Osteoblast (primary cell): ENCODE data around the gene LRP5. TPM values are rescaled to one million over a fixed set of nuclear protein-coding genes. Genes with fewer than 3 reads are reported as not detected.

ENCODE experiments used
- DNase-seq: peaks from one replicate; pipeline ENCODE4 v3.0.0; 2011; ENCODE audit warnings: low spot score, mixed read lengths; ENCODE audit not compliant: insufficient read length; ENCODE audit errors: missing footprints
- H2AFZ ChIP-seq: 2 replicates; pipeline ENCODE4 v1.6.0; 2011; ENCODE audit warnings: mild to moderate bottlenecking, low read length
- H3K27ac ChIP-seq: 2 replicates; pipeline ENCODE4 v1.5.1; 2011; ENCODE audit warnings: mild to moderate bottlenecking, low read depth, low read length, moderate library complexity
- H3K27me3 ChIP-seq: 2 replicates; pipeline ENCODE4 v1.6.0; 2012; ENCODE audit warnings: mild to moderate bottlenecking, control low read depth, inconsistent platforms, low read length, moderate library complexity; ENCODE audit not compliant: insufficient read depth
- H3K36me3 ChIP-seq: 2 replicates; pipeline ENCODE4 v1.5.1; 2011; ENCODE audit warnings: mild to moderate bottlenecking, low read length, control low read depth, moderate library complexity; ENCODE audit not compliant: insufficient read depth
- H3K4me1 ChIP-seq: 2 replicates; pipeline ENCODE4 v1.5.1; 2011; ENCODE audit warnings: mild to moderate bottlenecking, low read length, control low read depth, moderate library complexity; ENCODE audit not compliant: insufficient read depth
- H3K4me2 ChIP-seq: 2 replicates; pipeline ENCODE4 v1.6.0; 2011; ENCODE audit warnings: mild to moderate bottlenecking, low read length; ENCODE audit not compliant: insufficient read depth
- H3K4me3 ChIP-seq: fragments of 200-600 bp; sonication (generic); 3 replicates; pipeline ENCODE4 v1.5.1; 2012; ENCODE audit warnings: mild to moderate bottlenecking, low read length, inconsistent platforms; ENCODE audit not compliant: insufficient read depth
- H3K79me2 ChIP-seq: 2 replicates; pipeline ENCODE4 v1.6.0; 2012; ENCODE audit warnings: mild to moderate bottlenecking, low read length, control low read depth, inconsistent platforms; ENCODE audit not compliant: insufficient read depth
- H3K9me3 ChIP-seq: 2 replicates; pipeline ENCODE4 v1.5.1; 2011; ENCODE audit warnings: low read depth, low read length, control low read depth
- H4K20me1 ChIP-seq: 2 replicates; pipeline ENCODE4 v1.6.0; 2012; ENCODE audit warnings: mild to moderate bottlenecking, low read length, control low read depth; ENCODE audit not compliant: insufficient read depth
- CTCF ChIP-seq: IDR thresholded peaks from 2 replicates; pipeline ENCODE4 v1.5.1; 2011; ENCODE audit warnings: mild to moderate bottlenecking, low read depth, low read length, moderate library complexity; ENCODE audit errors: extremely low read depth
- total RNA-seq: library from RNA; depleted of rRNA; stranded (reverse); fragments of >200 nt; gene quantifications from 2 replicates; pipeline ENCODE4 v1.2.3, GENCODE V29; 2012

The LRP5 gene
- total RNA-seq, 1 donor = 16.3 TPM

- no peak for TF ChIP-seq CTCF
- no peaks in the 10 kb centered on the region for H3K36me3 ChIP-seq
- H3K4me2 ChIP-seq = no peak overlapping the region
- H3K4me1 ChIP-seq = peaks cover 41% of the 10 kb centered on the region
- no peaks in the 10 kb centered on the region for H4K20me1 ChIP-seq
- H3K79me2 ChIP-seq = no peaks in the 10 kb centered on the region
- no peaks in the 10 kb centered on the region for H3K27me3 ChIP-seq
- H3K4me3 ChIP-seq = no peak overlapping the region
- H2AFZ ChIP-seq = no peak overlapping the region
- H3K9me3 ChIP-seq = no peaks in the 10 kb centered on the region
- peak; percentile 76 for DNase-seq
- no peak overlapping the region for H3K27ac ChIP-seq
These were observed 65.0 kb downstream of the LRP5 start for GRCh38 chr11:68377389-68377795.

- Histone ChIP-seq H3K9me3 (no peaks in the 10 kb centered on the region), H3K27me3 (no peaks in the 10 kb centered on the region), H3K36me3 (no peaks in the 10 kb centered on the region), H3K79me2 (no peaks in the 10 kb centered on the region), H3K4me1 (peaks cover 30% of the 10 kb centered on the region), H2AFZ (no peak overlapping the region), H3K4me3 (no peak overlapping the region), H3K27ac (peak overlapping the region; percentile 86), H4K20me1 (no peaks in the 10 kb centered on the region), H3K4me2 (no peak overlapping the region)
- no peak for TF ChIP-seq CTCF
- DNase-seq = peak; percentile 54
These were observed 66.8 kb downstream of the LRP5 start for GRCh38 chr11:68379206-68379605.

GRCh38 chr11:68380786-68381622 is 68.6 kb downstream of the LRP5 start:
- DNase-seq = peak; percentile 90
- Histone ChIP-seq H3K79me2 (no peaks in the 10 kb centered on the region), H3K4me2 (peak overlapping the region; percentile 70), H3K9me3 (no peaks in the 10 kb centered on the region), H3K4me3 (peak overlapping the region; percentile 25), H2AFZ (no peak overlapping the region), H4K20me1 (peaks cover 4% of the 10 kb centered on the region), H3K27me3 (no peaks in the 10 kb centered on the region), H3K36me3 (no peaks in the 10 kb centered on the region), H3K27ac (peak overlapping the region; percentile 86), H3K4me1 (peaks cover 23% of the 10 kb centered on the region)
- TF ChIP-seq CTCF = no peak

GRCh38 chr11:68381716-68382115 is 69.3 kb downstream of the LRP5 start:
- Histone ChIP-seq H3K4me1 (peaks cover 23% of the 10 kb centered on the region), H3K9me3 (no peaks in the 10 kb centered on the region), H3K36me3 (no peaks in the 10 kb centered on the region), H3K4me3 (no peak overlapping the region), H3K79me2 (no peaks in the 10 kb centered on the region), H4K20me1 (peaks cover 4% of the 10 kb centered on the region), H3K27me3 (no peaks in the 10 kb centered on the region), H2AFZ (no peak overlapping the region), H3K27ac (peak overlapping the region; percentile 86), H3K4me2 (peak overlapping the region; percentile 70)
- DNase-seq = peak; percentile 71
- TF ChIP-seq CTCF = no peak
